Mesothelial cell of epicardium (in vitro differentiated cells): ENCODE data around the gene EFEMP2. TPM values are rescaled to one million over a fixed set of nuclear protein-coding genes. Genes with fewer than 3 reads are reported as not detected.

Source experiments
- DNase-seq, 2 experiments: peaks; one replicate each; pipeline ENCODE4 v3.0.0; 2021; ENCODE audit warnings: low spot score in 2 of 2; ENCODE audit not compliant: unreplicated experiment in 2 of 2
- H3K27ac Mint-ChIP-seq: 2 replicates; pipeline ENCODE4 v1.8.0; 2021; ENCODE audit warnings: mixed read lengths
- H3K27me3 Mint-ChIP-seq: 2 replicates; pipeline ENCODE4 v1.8.0; 2021; ENCODE audit warnings: low read depth, mixed read lengths
- H3K36me3 Mint-ChIP-seq: 2 replicates; pipeline ENCODE4 v1.8.0; 2021; ENCODE audit warnings: mixed read lengths
- H3K4me1 Mint-ChIP-seq: 2 replicates; pipeline ENCODE4 v1.8.0; 2021; ENCODE audit warnings: mixed read lengths
- H3K4me3 Mint-ChIP-seq: 2 replicates; pipeline ENCODE4 v1.8.0; 2021; ENCODE audit warnings: mild to moderate bottlenecking, moderate library complexity, mixed read lengths
- H3K9me3 Mint-ChIP-seq: 2 replicates; pipeline ENCODE4 v1.8.0; 2021; ENCODE audit warnings: mixed read lengths
- total RNA-seq: library from RNA; stranded (reverse); gene quantifications from 3 replicates; pipeline ENCODE4 v1.2.1, GENCODE V29; 2021
- TF ChIP-seq, protein P1 (sequence below): fragments of 200-600 bp; sonication (generic); IDR thresholded peaks from one replicate; pipeline ENCODE4 v1.5.0; 2021; ENCODE audit warnings: antibody characterized with exemption; ENCODE audit not compliant: unreplicated experiment

The EFEMP2 gene
- total RNA-seq, 1 donor from 2014 or later, result 203 TPM

DNA sequence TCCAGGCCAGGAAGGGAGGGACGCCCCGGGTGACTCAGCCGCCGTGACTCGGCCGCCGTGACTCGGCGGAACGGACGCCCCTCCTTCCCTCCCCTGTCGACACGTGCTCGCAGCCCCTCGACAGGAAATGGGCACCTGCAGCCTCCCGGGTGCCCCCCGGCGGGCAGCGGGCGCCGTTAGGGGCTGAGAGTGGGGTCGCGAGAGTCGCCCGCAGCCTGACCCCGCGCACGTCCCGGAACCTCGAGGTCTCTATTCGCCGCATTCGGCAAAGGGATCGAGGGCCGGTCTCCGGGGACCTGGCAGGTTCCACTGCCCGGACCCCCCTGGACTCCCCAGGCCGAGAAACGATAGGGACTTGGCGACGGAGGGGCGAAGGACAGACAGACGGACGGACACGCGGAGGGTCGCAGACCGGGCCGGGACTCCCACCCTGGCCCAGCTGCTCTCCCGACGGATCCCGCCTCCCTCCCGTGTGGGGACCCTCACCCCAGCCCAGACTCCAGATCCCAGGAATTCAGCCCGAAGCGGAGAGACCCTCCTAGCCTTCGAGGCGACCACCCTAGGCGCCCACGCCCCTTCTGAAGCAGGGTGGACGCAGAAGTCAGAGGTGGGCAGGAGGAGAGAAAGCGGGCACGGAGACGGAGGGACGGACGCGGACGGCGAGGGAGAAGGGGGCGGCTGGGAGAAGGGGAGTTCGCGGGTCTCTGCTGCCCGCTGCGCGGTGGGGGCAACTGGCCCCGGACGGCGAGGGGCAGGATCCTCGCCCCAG is 26.9 kb upstream of the EFEMP2 start:
- H3K9me3 Mint-ChIP-seq, result no peaks in the 10 kb centered on the region
- peaks cover 3% of the 10 kb centered on the region for H3K4me1 Mint-ChIP-seq
- H3K27ac Mint-ChIP-seq, result no peak overlapping the region
- H3K4me3 Mint-ChIP-seq, result peak overlapping the region; percentile 50
- H3K36me3 Mint-ChIP-seq, result no peaks in the 10 kb centered on the region
- DNase-seq, result no peak
- TF ChIP-seq, protein P1, sequence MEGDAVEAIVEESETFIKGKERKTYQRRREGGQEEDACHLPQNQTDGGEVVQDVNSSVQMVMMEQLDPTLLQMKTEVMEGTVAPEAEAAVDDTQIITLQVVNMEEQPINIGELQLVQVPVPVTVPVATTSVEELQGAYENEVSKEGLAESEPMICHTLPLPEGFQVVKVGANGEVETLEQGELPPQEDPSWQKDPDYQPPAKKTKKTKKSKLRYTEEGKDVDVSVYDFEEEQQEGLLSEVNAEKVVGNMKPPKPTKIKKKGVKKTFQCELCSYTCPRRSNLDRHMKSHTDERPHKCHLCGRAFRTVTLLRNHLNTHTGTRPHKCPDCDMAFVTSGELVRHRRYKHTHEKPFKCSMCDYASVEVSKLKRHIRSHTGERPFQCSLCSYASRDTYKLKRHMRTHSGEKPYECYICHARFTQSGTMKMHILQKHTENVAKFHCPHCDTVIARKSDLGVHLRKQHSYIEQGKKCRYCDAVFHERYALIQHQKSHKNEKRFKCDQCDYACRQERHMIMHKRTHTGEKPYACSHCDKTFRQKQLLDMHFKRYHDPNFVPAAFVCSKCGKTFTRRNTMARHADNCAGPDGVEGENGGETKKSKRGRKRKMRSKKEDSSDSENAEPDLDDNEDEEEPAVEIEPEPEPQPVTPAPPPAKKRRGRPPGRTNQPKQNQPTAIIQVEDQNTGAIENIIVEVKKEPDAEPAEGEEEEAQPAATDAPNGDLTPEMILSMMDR, result no peak
- peaks cover 85% of the 10 kb centered on the region for H3K27me3 Mint-ChIP-seq

DNA sequence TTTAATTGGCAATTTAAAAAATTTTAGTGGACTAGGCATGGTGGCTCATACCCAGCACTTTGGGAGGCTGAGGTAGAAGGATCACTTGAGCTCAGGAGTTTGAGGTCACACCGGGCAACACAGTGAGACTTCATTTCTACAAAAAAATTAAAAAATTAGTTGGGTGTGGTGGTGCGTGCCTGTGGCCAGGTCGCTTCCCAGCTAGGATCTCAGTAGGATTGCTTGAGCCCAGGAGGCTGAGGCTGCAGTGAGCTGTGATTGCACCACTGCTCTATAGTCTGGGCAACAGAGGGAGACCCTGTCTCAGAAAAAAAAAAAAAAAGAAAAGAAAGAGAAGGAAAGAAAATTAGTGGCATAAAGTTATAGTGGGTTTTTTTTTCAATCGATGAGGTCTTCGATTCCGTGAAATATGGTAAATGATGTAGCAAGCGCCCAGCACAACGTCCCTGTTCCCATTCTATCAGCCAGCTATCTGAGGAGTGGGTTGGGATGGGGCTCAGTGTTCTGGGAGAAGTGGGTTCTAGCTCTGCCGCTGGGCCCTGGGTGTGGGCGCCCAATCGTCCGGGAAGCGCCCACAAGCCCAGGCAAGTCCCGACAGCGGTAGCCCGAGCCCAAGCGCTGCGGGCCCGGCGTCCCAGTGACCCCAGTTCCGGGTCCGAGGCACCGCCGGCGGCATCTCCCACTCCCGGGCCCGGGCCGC is 26.2 kb upstream of the EFEMP2 start:
- Mint-ChIP-seq H3K4me3 (peak overlapping the region; percentile 62), H3K4me1 (peaks cover 3% of the 10 kb centered on the region), H3K36me3 (no peaks in the 10 kb centered on the region), H3K9me3 (no peaks in the 10 kb centered on the region), H3K27ac (peak overlapping the region; percentile 53), H3K27me3 (peaks cover 81% of the 10 kb centered on the region)
- no peak for DNase-seq
- TF ChIP-seq, protein P1, result no peak

DNA sequence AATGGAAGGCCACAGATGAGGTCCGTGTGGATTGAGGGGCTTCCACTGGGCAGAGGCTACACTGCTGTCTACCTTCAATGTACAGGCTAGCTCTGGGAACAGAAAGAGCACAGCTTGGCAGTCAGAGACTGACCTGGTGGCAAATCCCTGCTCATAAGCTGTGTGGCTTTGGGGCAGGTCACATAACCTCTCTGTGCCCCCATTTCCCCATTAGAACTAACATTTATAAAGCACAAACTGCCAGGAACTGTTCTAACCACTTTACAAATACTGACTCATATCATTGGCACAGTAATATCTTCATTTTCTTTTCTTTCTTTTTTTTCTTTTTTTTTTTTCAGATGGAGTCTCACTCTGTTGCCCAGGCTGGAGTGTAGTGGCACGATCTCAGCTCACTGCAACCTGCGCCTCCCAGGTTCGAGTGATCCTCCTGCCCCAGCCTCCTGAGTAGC is 24.4 kb upstream of the EFEMP2 start:
- Mint-ChIP-seq H3K27ac (no peak overlapping the region), H3K27me3 (peaks cover 70% of the 10 kb centered on the region), H3K4me1 (peaks cover 11% of the 10 kb centered on the region), H3K9me3 (no peaks in the 10 kb centered on the region), H3K36me3 (no peaks in the 10 kb centered on the region), H3K4me3 (no peak overlapping the region)
- TF ChIP-seq, protein P1, result no peak
- no peak for DNase-seq

DNA sequence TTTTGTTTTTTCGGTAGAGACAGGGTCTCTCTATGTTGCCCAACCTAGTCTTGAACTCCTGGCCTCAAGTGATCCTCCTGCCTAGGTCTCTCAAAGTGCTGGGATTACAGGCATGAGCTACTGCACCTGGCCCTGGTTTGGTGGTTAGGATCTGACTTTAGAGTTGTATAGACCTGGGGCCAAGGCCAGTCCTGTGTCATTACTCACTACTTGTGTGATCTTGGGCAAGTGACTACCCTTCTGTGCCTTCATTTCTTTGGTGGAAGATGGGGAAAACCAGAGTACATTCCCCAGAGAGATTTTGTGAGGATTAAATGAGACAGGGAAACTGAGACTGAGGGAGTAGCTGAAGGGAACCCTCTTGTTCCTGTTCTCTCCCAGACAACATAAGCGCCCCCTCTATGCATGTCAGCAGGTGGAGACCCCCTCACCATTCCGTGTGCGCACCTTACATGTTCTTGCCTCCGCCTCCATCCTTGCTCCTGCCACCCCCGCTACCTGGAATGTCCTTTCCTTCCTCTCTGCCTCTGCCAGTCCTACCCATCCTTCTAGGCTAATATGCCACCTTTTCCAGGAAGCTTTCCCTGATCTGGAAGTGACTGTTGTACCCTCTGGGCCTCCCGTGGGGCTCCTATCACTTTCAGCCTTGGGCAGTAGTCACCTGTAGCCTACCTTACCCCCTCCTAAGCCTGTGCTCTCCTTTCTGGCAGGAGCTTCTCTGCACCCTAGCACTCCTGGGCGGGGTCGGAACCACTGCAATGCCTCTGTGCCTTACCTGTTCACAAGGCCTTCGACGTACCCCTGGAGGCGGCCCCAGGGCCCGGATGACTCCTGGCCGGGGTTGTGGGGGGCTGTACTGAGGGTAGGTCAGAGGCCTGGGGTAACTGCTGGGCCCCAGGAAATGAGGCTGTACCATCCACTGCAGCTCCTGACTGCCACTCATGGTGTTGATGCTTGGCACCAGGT is 23.7 kb upstream of the EFEMP2 start:
- no peak for DNase-seq
- peaks cover 63% of the 10 kb centered on the region for H3K27me3 Mint-ChIP-seq
- H3K4me1 Mint-ChIP-seq, result peaks cover 13% of the 10 kb centered on the region
- TF ChIP-seq, protein P1, result no peak
- H3K4me3 Mint-ChIP-seq, result no peak overlapping the region
- no peaks in the 10 kb centered on the region for H3K9me3 Mint-ChIP-seq
- H3K36me3 Mint-ChIP-seq, result no peaks in the 10 kb centered on the region
- no peak overlapping the region for H3K27ac Mint-ChIP-seq

DNA sequence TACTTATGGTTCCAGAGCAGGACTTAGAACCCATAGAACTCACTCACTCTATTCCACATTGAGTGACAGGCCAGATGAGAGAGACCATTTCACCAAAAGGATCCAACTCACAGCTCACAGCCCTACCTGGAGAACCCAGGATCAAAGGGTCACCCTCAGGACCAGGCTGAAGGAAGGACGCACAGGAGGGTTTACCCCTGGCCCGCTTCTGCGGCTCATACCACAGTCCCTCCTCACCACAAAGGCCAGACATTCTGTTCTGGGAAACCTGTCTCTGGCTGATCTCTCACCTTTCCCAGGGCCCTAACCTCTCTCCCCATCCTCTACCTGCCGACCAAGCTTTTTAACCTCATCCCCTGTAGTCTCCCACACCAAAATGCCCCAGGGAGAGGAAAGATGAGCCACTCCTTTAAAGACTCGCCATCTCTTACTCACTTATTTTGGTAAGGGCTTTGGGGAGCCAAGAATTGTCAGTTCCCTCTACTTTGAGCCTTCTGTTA is 22.9 kb upstream of the EFEMP2 start:
- no peak overlapping the region for H3K27ac Mint-ChIP-seq

More for the DNA sequence above, 22.9 kb upstream of the EFEMP2 start:
- no peak for DNase-seq
- Mint-ChIP-seq H3K36me3 (no peaks in the 10 kb centered on the region), H3K4me3 (no peak overlapping the region), H3K27me3 (peaks cover 55% of the 10 kb centered on the region), H3K4me1 (peaks cover 13% of the 10 kb centered on the region), H3K9me3 (no peaks in the 10 kb centered on the region)
- TF ChIP-seq, protein P1, result no peak
